ENCODE data around the gene TSEN54. TPM values are rescaled to one million over a fixed set of nuclear protein-coding genes. Genes with fewer than 3 reads are reported as not detected.

Gene TSEN54
- total RNA-seq, 4 donors from 2014 or later = 15.4 to 31.2 (median 17.8) TPM

DNA sequence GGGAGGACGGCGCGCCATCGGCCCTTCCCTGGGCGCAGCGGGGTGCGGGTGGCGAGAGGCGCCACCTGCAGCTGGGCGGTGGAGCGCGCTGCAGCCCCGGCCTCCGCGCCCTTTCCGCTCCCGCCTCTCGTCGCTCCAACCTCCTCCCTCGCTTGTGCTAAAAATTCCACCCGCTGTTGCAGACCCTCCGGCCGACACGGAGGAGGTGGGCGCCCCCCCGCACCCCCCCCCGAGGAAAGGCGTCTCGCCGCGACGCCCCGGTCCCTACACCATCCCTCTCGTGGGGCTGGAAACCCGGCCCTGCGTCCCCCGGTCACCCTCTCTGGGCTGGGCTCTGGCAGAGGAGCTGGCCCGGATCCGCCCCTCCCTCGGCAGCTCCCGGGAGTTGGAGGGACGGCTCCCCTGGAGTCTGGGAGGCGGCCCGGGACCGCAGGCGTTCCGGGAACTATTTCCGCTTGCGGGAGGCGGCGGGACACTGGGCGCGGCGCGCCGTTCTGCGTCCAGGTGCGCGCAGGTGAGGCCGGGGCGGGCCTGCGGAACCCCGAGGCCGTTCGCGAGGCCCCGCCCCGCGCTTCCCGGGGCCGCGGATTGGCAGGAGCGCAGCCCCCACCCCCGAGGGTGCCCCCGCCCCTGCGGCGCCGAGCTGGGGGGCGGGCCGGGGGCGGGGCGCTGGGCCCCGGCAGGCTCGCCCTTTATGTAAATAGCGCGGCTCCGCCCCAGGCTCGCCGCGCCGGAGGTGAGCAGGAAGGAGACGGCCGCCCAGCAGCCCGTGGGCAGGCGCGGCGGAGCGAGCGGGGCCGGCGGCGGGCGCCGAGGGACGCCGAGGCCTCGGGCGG lies 8.9 kb downstream of the TSEN54 start, which contains the start of gene LLGL2:
Gene LLGL2, plus strand, starts transcription at position 728 of the 836 bp plus-strand sequence. CDS start 17,730 bp downstream, outside the sequence.
- peak in 1 of 2 donors; percentile 46 for TF ChIP-seq POLR2A (IDR thresholded peaks at IDR 0.05)
- peak in 4 of 5 experiments; percentile 41 to 63 (median 52) for TF ChIP-seq CTCF (IDR thresholded peaks at IDR 0.05 in 4 of 5, conservative IDR thresholded peaks at IDR 0.05 in 1 of 5)
- Histone ChIP-seq H3K4me3 (peak within 1 kb of the TSS; percentile 64 to 95 (median 70)), H3K27me3 (peaks cover 8 to 17% (median 12%) of the 10 kb centered on the region in 3 donors), H3K27ac (peak within 1 kb of the TSS; percentile 31 to 59 (median 48)), H3K9me3 (no peaks in the 10 kb centered on the region), H3K4me1 (peaks cover 5 to 9% of the 10 kb centered on the region in 2 donors), H3K36me3 (no peaks in the 10 kb centered on the region)
- peak; percentile 79 to 84 for ATAC-seq
- peak in 1 of 2 donors; percentile 48 for DNase-seq
- in situ Hi-C loops (cut with MboI; ENCODE audit: low sequenced_read_pairs in 4 of 4) = loop anchor here in 3 of 4 donors (25.0 kb wide), 1 partner anchor 213 kb away; no protein-coding TSS in a partner anchor
- intact Hi-C loops (cut with DNase I; ENCODE audit: low total_unique reads) = loop anchor here (1.0 to 2.0 kb wide), 2 partner anchors 9 to 98 kb away; partner anchors contain the start of gene TSEN54

GRCh38 chr17:75525806-75526554 lies 9.7 kb downstream of the TSEN54 start:
- Histone ChIP-seq H3K4me1 (peaks cover 5 to 9% of the 10 kb centered on the region in 2 donors), H3K27ac (no peak overlapping the region), H3K36me3 (no peaks in the 10 kb centered on the region), H3K4me3 (peak overlapping the region; percentile 46 to 95 (median 70)), H3K9me3 (no peaks in the 10 kb centered on the region), H3K27me3 (peaks cover 8 to 17% (median 12%) of the 10 kb centered on the region in 3 donors)
- DNase-seq (no peak), ATAC-seq (peak in 1 of 2 donors; percentile 33)
- TF ChIP-seq CTCF (IDR thresholded peaks at IDR 0.05 in 4 of 5, conservative IDR thresholded peaks at IDR 0.05 in 1 of 5) (no peak), POLR2A (IDR thresholded peaks at IDR 0.05) (no peak)
- in situ Hi-C loops (cut with MboI; ENCODE audit: low sequenced_read_pairs in 4 of 4) = loop anchor here in 3 of 4 donors (25.0 kb wide), 1 partner anchor 214 kb away; no protein-coding TSS in a partner anchor
- intact Hi-C loops (cut with DNase I; ENCODE audit: low total_unique reads) = loop anchor here (1.0 to 2.0 kb wide), 2 partner anchors 10 to 99 kb away; partner anchors contain the start of gene TSEN54

- in situ Hi-C loops (cut with MboI; ENCODE audit: low sequenced_read_pairs in 4 of 4) = loop anchor here in 3 of 4 donors (25.0 kb wide), 1 partner anchor 214 kb away; no protein-coding TSS in a partner anchor
- ATAC-seq = no peak
- Histone ChIP-seq H3K27me3 (peaks cover 8 to 17% (median 12%) of the 10 kb centered on the region in 3 donors), H3K27ac (no peak overlapping the region), H3K4me3 (peak overlapping the region in 1 of 4 donors; percentile 64), H3K4me1 (peaks cover 5 to 9% of the 10 kb centered on the region in 2 donors), H3K9me3 (no peaks in the 10 kb centered on the region), H3K36me3 (no peaks in the 10 kb centered on the region)
- intact Hi-C loops (cut with DNase I; ENCODE audit: low total_unique reads) = no loop called here
- TF ChIP-seq POLR2A (IDR thresholded peaks at IDR 0.05) (no peak), CTCF (IDR thresholded peaks at IDR 0.05 in 4 of 5, conservative IDR thresholded peaks at IDR 0.05 in 1 of 5) (no peak)
- no peak for DNase-seq
Measured at GRCh38 chr17:75526555-75527270, 10.4 kb downstream of the TSEN54 start.

Data from gastrocnemius medialis (tissue), 4 donors.